T-helper 17 cell (primary cell): ENCODE data around the gene SAMD4A. TPM values are rescaled to one million over a fixed set of nuclear protein-coding genes. Genes with fewer than 3 reads are reported as not detected.

ENCODE experiments used
- ATAC-seq: fragments of 150-1000 bp; cut with Tn5 transposase; 2 replicates; pipeline ENCODE4 v1.10.0; 2021; ENCODE audit warnings: mild to moderate bottlenecking, moderate library complexity
- DNase-seq, 3 donors: peaks; one replicate each; pipeline versions ENCODE4 v3.0.0 to v3.0.0-alpha.2; 2020 to 2021
- H3K9me3 ChIP-seq: one replicate; pipeline ENCODE4 v1.7.0; 2013; ENCODE audit warnings: low read length, mild to moderate bottlenecking; ENCODE audit not compliant: control insufficient read depth, poor library complexity, severe bottlenecking
- H3K27ac Mint-ChIP-seq: one replicate; pipeline ENCODE4 v1.8.0; 2022; ENCODE audit warnings: mild to moderate bottlenecking, moderate library complexity, mixed read lengths
- H3K27me3 Mint-ChIP-seq: one replicate; pipeline ENCODE4 v1.8.0; 2022; ENCODE audit warnings: mixed read lengths
- H3K36me3 Mint-ChIP-seq: one replicate; pipeline ENCODE4 v1.8.0; 2022; ENCODE audit warnings: low read depth, mixed read lengths
- H3K4me1 Mint-ChIP-seq: one replicate; pipeline ENCODE4 v1.8.0; 2022; ENCODE audit warnings: mild to moderate bottlenecking, mixed read lengths
- H3K4me3 Mint-ChIP-seq: one replicate; pipeline ENCODE4 v1.8.0; 2022; ENCODE audit warnings: mild to moderate bottlenecking, moderate library complexity, mixed read lengths
- total RNA-seq, 4 donors: library from RNA in 2 of 4; stranded (reverse) in 2 of 4; gene quantifications; one replicate each; pipeline ENCODE4 v1.2.3 and lab custom pipeline; 2022 to 2026

The SAMD4A gene
- total RNA-seq, 2 donors from 2014 or later: 6.5 to 6.9 TPM

- no peak for ATAC-seq
These were observed 270.7 kb downstream of the SAMD4A start for GRCh38 chr14:54837508-54838149.

GRCh38 chr14:54838931-54839512, 272.1 kb downstream of the SAMD4A start:
- peaks cover 8% of the 10 kb centered on the region for H3K36me3 Mint-ChIP-seq
- peak overlapping the region; percentile 57 for H3K27ac Mint-ChIP-seq
- ATAC-seq (no peak), DNase-seq (no peak)
- peaks cover 4% of the 10 kb centered on the region for H3K4me1 Mint-ChIP-seq
- H3K9me3 ChIP-seq: peaks cover 2% of the 10 kb centered on the region
- H3K27me3 Mint-ChIP-seq: no peaks in the 10 kb centered on the region
- H3K4me3 Mint-ChIP-seq: peak overlapping the region; percentile 33

More at GRCh38 chr14:54837508-54838149, 270.7 kb downstream of the SAMD4A start:
- Mint-ChIP-seq H3K27ac (peak overlapping the region; percentile 41), H3K36me3 (peaks cover 8% of the 10 kb centered on the region), H3K4me1 (peaks cover 4% of the 10 kb centered on the region), H3K27me3 (no peaks in the 10 kb centered on the region), H3K4me3 (peak overlapping the region; percentile 58)
- peaks cover 2% of the 10 kb centered on the region for H3K9me3 ChIP-seq
- no peak for DNase-seq

- H3K27me3 Mint-ChIP-seq: no peaks in the 10 kb centered on the region
- peak overlapping the region; percentile 57 for H3K27ac Mint-ChIP-seq
- H3K36me3 Mint-ChIP-seq: peaks cover 11% of the 10 kb centered on the region
- peaks cover 2% of the 10 kb centered on the region for H3K9me3 ChIP-seq
- no peak for ATAC-seq
- peaks cover 4% of the 10 kb centered on the region for H3K4me1 Mint-ChIP-seq
- no peak overlapping the region for H3K4me3 Mint-ChIP-seq
- no peak for DNase-seq
These were observed 272.8 kb downstream of the SAMD4A start for GRCh38 chr14:54839701-54840119.

GRCh38 chr14:54840336-54840735, 273.4 kb downstream of the SAMD4A start:
- ATAC-seq (no peak), DNase-seq (no peak)
- Mint-ChIP-seq H3K4me1 (peaks cover 4% of the 10 kb centered on the region), H3K27ac (peak overlapping the region; percentile 57), H3K4me3 (no peak overlapping the region), H3K27me3 (no peaks in the 10 kb centered on the region), H3K36me3 (peaks cover 10% of the 10 kb centered on the region)
- peaks cover 2% of the 10 kb centered on the region for H3K9me3 ChIP-seq

GRCh38 chr14:54840798-54841197, 273.9 kb downstream of the SAMD4A start:
- no peak overlapping the region for H3K27ac Mint-ChIP-seq
- no peaks in the 10 kb centered on the region for H3K27me3 Mint-ChIP-seq
- peaks cover 4% of the 10 kb centered on the region for H3K4me1 Mint-ChIP-seq
- H3K9me3 ChIP-seq: peaks cover 2% of the 10 kb centered on the region
- peaks cover 9% of the 10 kb centered on the region for H3K36me3 Mint-ChIP-seq
- ATAC-seq: no peak
- no peak for DNase-seq
- no peak overlapping the region for H3K4me3 Mint-ChIP-seq

Other genes starting within 250 kb of the SAMD4A start
- 1 to 10 TPM; 1.1 to 1.5 TPM for gene CDKN3, start 170.1 kb upstream of the SAMD4A start, total RNA-seq
- 10 to 100 TPM; 46.8 to 48.3 TPM for gene CNIH1, start 125.8 kb upstream of the SAMD4A start, total RNA-seq
- 10 to 100 TPM; 25.4 to 42.5 TPM for gene GMFB, start 78.1 kb upstream of the SAMD4A start, total RNA-seq
- gene CGRRF1, start 57.2 kb upstream of the SAMD4A start, total RNA-seq: 10 to 100 TPM; 28.3 to 35.8 TPM